H1 (cell line): ENCODE results near the gene TRIM58. TPM values are rescaled to one million over a fixed set of nuclear protein-coding genes. Genes with fewer than 3 reads are reported as not detected.

Source experiments
- FOSL1 ChIP-seq: IDR thresholded peaks from 2 replicates; pipeline ENCODE4 v1.6.1; 2011; ENCODE audit warnings: mild to moderate bottlenecking, low read depth, low read length, moderate library complexity; ENCODE audit not compliant: insufficient read depth
- HDAC6 ChIP-seq: IDR thresholded peaks from one replicate; pipeline ENCODE4 v1.7.1; 2012; ENCODE audit warnings: low read depth, mild to moderate bottlenecking, inconsistent platforms, low read length, moderate library complexity
- KDM1A ChIP-seq: fragments of 200-600, 300-600 bp; sonication (generic); IDR thresholded peaks from 2 replicates; pipeline ENCODE4 v1.7.1; 2016; ENCODE audit warnings: mild to moderate bottlenecking, low read length, borderline replicate concordance
- RBBP5 ChIP-seq: IDR thresholded peaks from 2 replicates; pipeline ENCODE4 v1.7.1; 2012; ENCODE audit warnings: low read depth, mild to moderate bottlenecking, inconsistent platforms, low read length, moderate library complexity, borderline replicate concordance
- SRF ChIP-seq: IDR thresholded peaks from 2 replicates; pipeline ENCODE4 v1.6.1; 2011; ENCODE audit warnings: mild to moderate bottlenecking, low read depth, low read length, moderate library complexity
- polyA plus RNA-seq, 7 experiments: library from polyadenylated mRNA; depleted of rRNA in 3 of 7; stranded (reverse) in 5 of 7; unstranded in 2 of 7; fragments of >200 nt in 5 of 7; fragments of 200-250 nt in 2 of 7; gene quantifications; 1 replicate in 5 of 7; 2 replicates in 1 of 7; 4 replicates in 1 of 7; pipeline versions ENCODE4 v1.2.1 to v1.2.3, GENCODE V29; 2011 to 2013; ENCODE audit warnings: missing spikeins in 2 of 7, mixed read lengths in 2 of 7
- total RNA-seq: library from RNA; stranded (reverse); fragmentation: NEBNext Ultra II Directional; extraction: Animal tissue kit (Norgen Biotek cat#: 25700); gene quantifications from 2 replicates; pipeline ENCODE4 v1.2.1, GENCODE V29; 2021

TRIM58 gene
- total and polyA plus RNA-seq, 2 of the 8 experiments (the other 6 are each of a cell fraction or from before 2014, with no cell fraction given), result 2.8 TPM; not detected in 1

GRCh38 chr1:247857985-247858619 is 1.1 kb downstream of the TRIM58 start (continued):
- TF ChIP-seq RBBP5 (no peak), KDM1A (no peak), SRF (no peak), HDAC6 (no peak), FOSL1 (no peak)
